ENCODE results near the gene NTM. TPM values are rescaled to one million over a fixed set of nuclear protein-coding genes. Genes with fewer than 3 reads are reported as not detected.

The NTM gene
- total RNA-seq, 4 donors from 2014 or later: 1.4 to 5.7 TPM; not detected in 2

DNA sequence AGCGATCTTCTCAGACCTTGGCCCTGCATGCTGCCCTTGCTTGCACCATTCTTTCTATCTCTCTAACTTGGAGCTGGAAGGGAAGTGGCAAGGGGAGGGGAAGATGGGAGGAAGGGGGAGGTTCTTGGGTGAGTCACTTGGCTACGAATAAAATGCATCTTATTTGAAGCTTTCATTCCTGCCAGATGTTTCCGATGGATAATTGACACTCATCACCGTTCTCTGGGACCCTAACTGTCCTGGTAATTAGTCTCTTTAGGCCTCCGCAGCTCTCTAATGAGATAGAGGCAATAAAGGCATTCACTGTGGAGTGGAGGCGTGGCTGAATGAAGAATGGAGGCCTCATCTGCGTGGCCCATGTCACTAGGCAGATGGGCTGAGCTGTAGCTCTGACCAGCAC is 960.1 kb downstream of the NTM start:
- no peaks in the 10 kb centered on the region for H3K27me3 ChIP-seq
- intact Hi-C loops (cut with DNase I; ENCODE audit: low total_unique reads): no loop called here
- H3K27ac ChIP-seq: no peak overlapping the region
- H3K4me1 ChIP-seq: no peaks in the 10 kb centered on the region
- H3K4me3 ChIP-seq: no peak overlapping the region
- H3K36me3 ChIP-seq: no peaks in the 10 kb centered on the region
- no peak for DNase-seq
- TF ChIP-seq POLR2A (IDR thresholded peaks at IDR 0.05): no peak
- TF ChIP-seq, protein P1, sequence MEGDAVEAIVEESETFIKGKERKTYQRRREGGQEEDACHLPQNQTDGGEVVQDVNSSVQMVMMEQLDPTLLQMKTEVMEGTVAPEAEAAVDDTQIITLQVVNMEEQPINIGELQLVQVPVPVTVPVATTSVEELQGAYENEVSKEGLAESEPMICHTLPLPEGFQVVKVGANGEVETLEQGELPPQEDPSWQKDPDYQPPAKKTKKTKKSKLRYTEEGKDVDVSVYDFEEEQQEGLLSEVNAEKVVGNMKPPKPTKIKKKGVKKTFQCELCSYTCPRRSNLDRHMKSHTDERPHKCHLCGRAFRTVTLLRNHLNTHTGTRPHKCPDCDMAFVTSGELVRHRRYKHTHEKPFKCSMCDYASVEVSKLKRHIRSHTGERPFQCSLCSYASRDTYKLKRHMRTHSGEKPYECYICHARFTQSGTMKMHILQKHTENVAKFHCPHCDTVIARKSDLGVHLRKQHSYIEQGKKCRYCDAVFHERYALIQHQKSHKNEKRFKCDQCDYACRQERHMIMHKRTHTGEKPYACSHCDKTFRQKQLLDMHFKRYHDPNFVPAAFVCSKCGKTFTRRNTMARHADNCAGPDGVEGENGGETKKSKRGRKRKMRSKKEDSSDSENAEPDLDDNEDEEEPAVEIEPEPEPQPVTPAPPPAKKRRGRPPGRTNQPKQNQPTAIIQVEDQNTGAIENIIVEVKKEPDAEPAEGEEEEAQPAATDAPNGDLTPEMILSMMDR (IDR thresholded peaks at IDR 0.05): no peak
- H3K9me3 ChIP-seq: no peaks in the 10 kb centered on the region

DNA sequence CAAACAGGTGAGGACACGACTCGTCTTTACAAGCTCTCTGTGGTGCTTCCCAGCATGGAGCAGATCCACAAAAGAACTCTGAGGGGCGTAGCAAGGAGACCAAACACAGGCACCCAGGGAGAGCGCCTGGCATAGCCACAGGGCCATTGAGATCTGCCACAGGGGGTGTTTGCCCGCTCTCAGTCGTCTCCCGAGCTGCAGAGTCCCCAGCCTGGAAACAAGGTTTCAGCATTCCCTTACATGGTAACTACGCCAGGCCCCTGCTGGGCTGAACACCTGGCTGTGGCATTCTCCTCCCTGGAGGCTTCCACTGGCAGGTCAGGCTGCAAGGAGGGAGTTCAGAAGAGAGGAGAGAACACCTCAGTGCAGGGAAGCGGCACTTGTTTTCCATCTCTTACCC is 962.1 kb downstream of the NTM start:
- no peaks in the 10 kb centered on the region for H3K9me3 ChIP-seq
- H3K27ac ChIP-seq: no peak overlapping the region
- H3K4me3 ChIP-seq: no peak overlapping the region
- H3K4me1 ChIP-seq: no peaks in the 10 kb centered on the region
- H3K36me3 ChIP-seq: no peaks in the 10 kb centered on the region
- TF ChIP-seq POLR2A (IDR thresholded peaks at IDR 0.05): no peak
- TF ChIP-seq, protein P1 (IDR thresholded peaks at IDR 0.05): no peak
- intact Hi-C loops (cut with DNase I; ENCODE audit: low total_unique reads): no loop called here
- no peak for DNase-seq
- H3K27me3 ChIP-seq: no peaks in the 10 kb centered on the region

DNA sequence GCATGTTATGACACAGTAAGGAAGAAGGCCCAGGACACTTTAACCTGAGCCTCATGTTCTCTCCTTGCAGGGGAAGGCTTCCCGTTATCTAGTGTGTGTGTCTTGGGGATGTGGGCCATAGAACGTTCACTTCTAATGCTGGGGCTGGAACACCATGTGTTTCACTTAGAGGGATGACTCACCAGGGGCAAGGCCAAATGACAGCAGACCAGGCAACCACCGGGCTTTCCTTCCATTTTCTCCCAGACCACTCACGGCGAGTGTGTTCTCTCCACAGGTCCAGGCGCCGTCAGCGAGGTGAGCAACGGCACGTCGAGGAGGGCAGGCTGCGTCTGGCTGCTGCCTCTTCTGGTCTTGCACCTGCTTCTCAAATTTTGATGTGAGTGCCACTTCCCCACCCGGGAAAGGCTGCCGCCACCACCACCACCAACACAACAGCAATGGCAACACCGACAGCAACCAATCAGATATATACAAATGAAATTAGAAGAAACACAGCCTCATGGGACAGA is 964.4 kb downstream of the NTM start:
- intact Hi-C loops (cut with DNase I; ENCODE audit: low total_unique reads): no loop called here
- no peak for DNase-seq
- Histone ChIP-seq H3K27ac (no peak overlapping the region), H3K9me3 (no peaks in the 10 kb centered on the region), H3K4me3 (no peak overlapping the region), H3K27me3 (no peaks in the 10 kb centered on the region), H3K4me1 (no peaks in the 10 kb centered on the region), H3K36me3 (no peaks in the 10 kb centered on the region)
- TF ChIP-seq, protein P1 (IDR thresholded peaks at IDR 0.05): no peak
- TF ChIP-seq POLR2A (IDR thresholded peaks at IDR 0.05): no peak

DNA sequence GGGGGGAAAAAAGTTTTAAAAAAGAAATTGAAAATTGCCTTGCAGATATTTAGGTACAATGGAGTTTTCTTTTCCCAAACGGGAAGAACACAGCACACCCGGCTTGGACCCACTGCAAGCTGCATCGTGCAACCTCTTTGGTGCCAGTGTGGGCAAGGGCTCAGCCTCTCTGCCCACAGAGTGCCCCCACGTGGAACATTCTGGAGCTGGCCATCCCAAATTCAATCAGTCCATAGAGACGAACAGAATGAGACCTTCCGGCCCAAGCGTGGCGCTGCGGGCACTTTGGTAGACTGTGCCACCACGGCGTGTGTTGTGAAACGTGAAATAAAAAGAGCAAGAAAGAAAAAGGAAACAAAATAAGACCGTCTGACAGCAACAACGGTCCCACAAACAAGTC is 964.9 kb downstream of the NTM start:
- Histone ChIP-seq H3K4me3 (no peak overlapping the region), H3K27ac (no peak overlapping the region), H3K36me3 (no peaks in the 10 kb centered on the region), H3K27me3 (no peaks in the 10 kb centered on the region), H3K9me3 (no peaks in the 10 kb centered on the region), H3K4me1 (no peaks in the 10 kb centered on the region)
- no peak for DNase-seq
- intact Hi-C loops (cut with DNase I; ENCODE audit: low total_unique reads): no loop called here
- TF ChIP-seq, protein P1 (IDR thresholded peaks at IDR 0.05): no peak
- no peak for TF ChIP-seq POLR2A (IDR thresholded peaks at IDR 0.05)

DNA sequence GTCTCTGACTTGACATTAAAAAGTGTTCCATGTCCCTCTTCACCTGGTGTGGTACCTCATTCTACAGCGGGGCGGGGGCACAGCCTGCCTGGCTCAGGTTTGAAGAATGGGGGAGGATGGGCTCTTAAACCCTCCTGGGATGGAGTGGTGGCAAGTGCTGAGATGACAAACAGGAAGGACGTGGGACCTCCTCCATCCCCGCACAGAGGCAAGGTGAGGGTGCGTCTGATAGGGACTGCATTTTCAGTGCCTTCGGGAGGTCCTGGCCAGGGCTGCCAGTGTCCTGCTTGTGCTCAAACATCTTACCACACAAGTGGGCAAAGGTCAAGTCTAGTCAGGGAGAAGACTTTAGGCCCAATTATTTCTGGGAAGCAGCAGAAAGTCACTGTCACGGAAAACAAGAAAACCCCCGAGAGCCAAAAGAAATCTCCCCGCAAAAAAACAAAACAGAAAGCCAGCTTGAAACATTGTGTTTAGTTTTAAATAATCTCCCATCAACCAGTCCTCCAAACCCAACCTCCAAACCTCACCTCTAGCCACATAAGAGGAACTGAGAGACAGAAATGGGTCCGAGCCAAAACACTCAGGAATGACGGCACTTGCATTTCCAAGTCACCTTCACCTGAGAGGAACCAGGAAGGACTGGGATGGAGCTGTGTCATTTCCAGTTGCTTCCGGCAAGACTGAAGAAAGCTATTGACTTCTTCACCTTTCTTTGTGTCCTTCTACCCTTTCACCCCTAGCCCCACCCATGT is 966.5 kb downstream of the NTM start:
- H3K4me1 ChIP-seq: no peaks in the 10 kb centered on the region
- H3K27me3 ChIP-seq: no peaks in the 10 kb centered on the region
- no peaks in the 10 kb centered on the region for H3K9me3 ChIP-seq
- no peaks in the 10 kb centered on the region for H3K36me3 ChIP-seq
- no peak for TF ChIP-seq POLR2A (IDR thresholded peaks at IDR 0.05)
- TF ChIP-seq, protein P1 (IDR thresholded peaks at IDR 0.05): no peak
- no peak overlapping the region for H3K27ac ChIP-seq
- no peak overlapping the region for H3K4me3 ChIP-seq
- no peak for DNase-seq
- intact Hi-C loops (cut with DNase I; ENCODE audit: low total_unique reads): no loop called here

All from uterus (tissue), 4 donors.